ENCODE results near the gene FMO5.

GRCh38 chr1:147202576-147202975 is 22.6 kb downstream of the FMO5 start:
- TF ChIP-seq EP300 (IDR thresholded peaks at IDR 0.05; ENCODE audit: low read depth), result no peak
- no peak for TF ChIP-seq CTCF (IDR thresholded peaks at IDR 0.05)
- TF ChIP-seq POLR2AphosphoS5 (IDR thresholded peaks at IDR 0.05), result no peak
- no peak for TF ChIP-seq POLR2A (IDR thresholded peaks at IDR 0.05)
